Vagina (tissue), 2 donors: ENCODE measurements around the gene DHRSX. TPM values are rescaled to one million over a fixed set of nuclear protein-coding genes. Genes with fewer than 3 reads are reported as not detected.

Experiments
- DNase-seq, 2 donors: peaks; one replicate each; pipeline ENCODE4 v3.0.0-alpha.2; 2017; ENCODE audit errors: extremely low spot score in 2 of 2
- H3K27ac ChIP-seq: fragments of 200-600 bp; sonication (generic); one replicate; pipeline ENCODE4 v1.5.1; 2019
- H3K27me3 ChIP-seq: fragments of 200-600 bp; sonication (generic); one replicate; pipeline ENCODE4 v1.5.1; 2019
- H3K36me3 ChIP-seq, 2 donors: fragments of 200-600 bp; sonication (generic); one replicate each; pipeline ENCODE4 v1.5.1; 2017 to 2019
- H3K4me1 ChIP-seq: fragments of 200-600 bp; sonication (generic); one replicate; pipeline ENCODE4 v1.5.1; 2019
- H3K4me3 ChIP-seq, 2 donors: fragments of 200-600 bp; sonication (generic); 1 replicate in 1 of 2; 2 replicates in 1 of 2; pipeline ENCODE4 v1.5.1; 2016 to 2019
- H3K9me3 ChIP-seq: fragments of 200-600 bp; sonication (generic); one replicate; pipeline ENCODE4 v1.5.1; 2019
- CTCF ChIP-seq, 3 experiments: fragments of 450-650 bp in 2 of 3; fragments of 200-600 bp in 1 of 3; sonication (generic) in 1 of 3; IDR thresholded peaks; one replicate each; pipeline ENCODE4 v1.5.1; 2017 to 2019; ENCODE audit warnings: antibody characterized with exemption in 3 of 3, mild to moderate bottlenecking in 2 of 3, moderate library complexity in 2 of 3
- POLR2A ChIP-seq, 2 donors: fragments of 450-650 bp; IDR thresholded peaks; one replicate each; pipeline ENCODE4 v1.6.1; 2017; ENCODE audit warnings: antibody characterized with exemption in 2 of 2, mild to moderate bottlenecking in 2 of 2, moderate library complexity in 2 of 2
- POLR2AphosphoS5 ChIP-seq, 2 donors: sonication (generic); formaldehyde crosslinking; IDR thresholded peaks; one replicate each; pipeline ENCODE4 v1.9.0; 2017; ENCODE audit warnings: antibody characterized with exemption in 2 of 2, mild to moderate bottlenecking in 2 of 2, low read depth in 1 of 2; ENCODE audit not compliant: insufficient read depth in 1 of 2
- intact Hi-C: fragments of 100-400 bp; cut with DNase I; formaldehyde crosslinking; loops from one replicate; pipeline ENCODE4 v1.15.1; 2023
- total RNA-seq: library from RNA; depleted of rRNA; stranded (reverse); fragments of >200 nt; gene quantifications from one replicate; pipeline ENCODE4 v1.2.3, GENCODE V29; 2016

Gene DHRSX
- total RNA-seq, 1 donor from 2014 or later, result 26.0 TPM

- Histone ChIP-seq H3K27ac (no peak overlapping the region), H3K4me1 (no peaks in the 10 kb centered on the region), H3K4me3 (no peak overlapping the region), H3K27me3 (no peaks in the 10 kb centered on the region), H3K9me3 (no peaks in the 10 kb centered on the region), H3K36me3 (no peaks in the 10 kb centered on the region)
- TF ChIP-seq POLR2AphosphoS5 (IDR thresholded peaks at IDR 0.05; ENCODE audit: insufficient read depth in 1 of 2, low read depth in 1 of 2), result no peak
- intact Hi-C loops, result no loop called here
- DNase-seq, result no peak
Measured at GRCh38 chrX:2327423-2327822, 173.4 kb downstream of the DHRSX start.

- intact Hi-C loops, result no loop called here
- Histone ChIP-seq H3K4me3 (peak overlapping the region; percentile 39 to 42), H3K9me3 (no peaks in the 10 kb centered on the region), H3K4me1 (peaks cover 6% of the 10 kb centered on the region), H3K27me3 (no peaks in the 10 kb centered on the region), H3K36me3 (no peaks in the 10 kb centered on the region), H3K27ac (peak overlapping the region; percentile 53)
- peak in 1 of 2 donors; percentile 92 for DNase-seq
- TF ChIP-seq POLR2A (IDR thresholded peaks at IDR 0.05) (no peak), CTCF (IDR thresholded peaks at IDR 0.05) (no peak), POLR2AphosphoS5 (IDR thresholded peaks at IDR 0.05; ENCODE audit: insufficient read depth in 1 of 2, low read depth in 1 of 2) (no peak)
Measured at GRCh38 chrX:2325076-2325784, 175.5 kb downstream of the DHRSX start.

- DNase-seq, result no peak
- H3K4me1 ChIP-seq, result peaks cover 6% of the 10 kb centered on the region
- no peaks in the 10 kb centered on the region for H3K36me3 ChIP-seq
- intact Hi-C loops, result no loop called here
- no peaks in the 10 kb centered on the region for H3K27me3 ChIP-seq
- TF ChIP-seq POLR2AphosphoS5 (IDR thresholded peaks at IDR 0.05; ENCODE audit: insufficient read depth in 1 of 2, low read depth in 1 of 2), result no peak
- no peak for TF ChIP-seq POLR2A (IDR thresholded peaks at IDR 0.05)
- no peak for TF ChIP-seq CTCF (IDR thresholded peaks at IDR 0.05)
- H3K9me3 ChIP-seq, result no peaks in the 10 kb centered on the region
- H3K27ac ChIP-seq, result no peak overlapping the region
- no peak overlapping the region for H3K4me3 ChIP-seq
Measured at GRCh38 chrX:2324151-2324550, 176.6 kb downstream of the DHRSX start.

GRCh38 chrX:2321411-2321810 lies 179.4 kb downstream of the DHRSX start:
- no peak overlapping the region for H3K4me3 ChIP-seq
- no peak for TF ChIP-seq CTCF (IDR thresholded peaks at IDR 0.05)
- H3K27ac ChIP-seq, result no peak overlapping the region
- no peaks in the 10 kb centered on the region for H3K27me3 ChIP-seq
- no peaks in the 10 kb centered on the region for H3K9me3 ChIP-seq
- peaks cover 6% of the 10 kb centered on the region for H3K4me1 ChIP-seq
- intact Hi-C loops, result no loop called here
- DNase-seq, result no peak
- no peaks in the 10 kb centered on the region for H3K36me3 ChIP-seq

GRCh38 chrX:2320580-2321327 lies 180.0 kb downstream of the DHRSX start:
- intact Hi-C loops, result no loop called here
- Histone ChIP-seq H3K4me1 (peaks cover 6% of the 10 kb centered on the region), H3K27me3 (no peaks in the 10 kb centered on the region), H3K36me3 (no peaks in the 10 kb centered on the region), H3K4me3 (no peak overlapping the region), H3K27ac (no peak overlapping the region), H3K9me3 (no peaks in the 10 kb centered on the region)
- TF ChIP-seq POLR2AphosphoS5 (IDR thresholded peaks at IDR 0.05; ENCODE audit: insufficient read depth in 1 of 2, low read depth in 1 of 2), result no peak
- TF ChIP-seq POLR2A (IDR thresholded peaks at IDR 0.05), result no peak
- TF ChIP-seq CTCF (IDR thresholded peaks at IDR 0.05), result no peak
- DNase-seq, result no peak
